Measurements from ENCODE around the gene PABPC1L2A. TPM values are rescaled to one million over a fixed set of nuclear protein-coding genes. Genes with fewer than 3 reads are reported as not detected.
"Not testable (repeated sequence)": the region's sequence is repeated elsewhere in the genome, so short reads cannot be mapped to it uniquely, and the experiment has no call there.

The PABPC1L2A gene
- polyA plus RNA-seq = not detected

DNA sequence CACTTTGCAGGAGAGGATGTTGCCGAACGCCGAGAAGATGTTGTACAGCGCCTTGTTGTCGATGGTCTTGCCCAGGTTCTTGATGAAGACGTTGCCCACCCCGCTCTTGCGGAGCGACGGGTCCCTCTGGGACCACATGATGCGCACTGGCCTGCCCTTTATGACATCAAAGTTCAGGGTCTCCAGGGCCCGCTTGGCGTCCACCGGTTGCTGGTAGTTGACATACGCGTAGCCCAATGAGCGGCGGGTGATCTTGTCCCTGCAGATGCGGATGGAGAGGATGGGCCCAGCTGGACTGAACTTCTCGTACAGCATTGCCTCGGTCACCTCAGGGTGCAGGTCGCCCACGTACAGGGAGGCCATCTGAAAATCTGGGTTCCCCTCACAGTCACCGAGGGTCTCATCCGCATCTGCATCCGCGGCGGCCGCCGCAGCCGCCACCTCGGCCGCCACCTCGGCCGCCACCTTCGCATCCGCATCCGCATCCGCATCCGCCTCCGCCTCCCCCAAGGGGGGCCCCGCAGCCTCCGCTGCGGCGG, at the start of gene PABPC1L2A:
Gene PABPC1L2A, minus strand, starts transcription at position 489 of the 539 bp plus-strand sequence. Its CDS starts 126 bp downstream, at position 363.
- H3K4me1 Mint-ChIP-seq; DNase-seq; H3K27ac Mint-ChIP-seq; H3K9me3 Mint-ChIP-seq; H3K36me3 Mint-ChIP-seq; H3K27me3 Mint-ChIP-seq (ENCODE audit: low read depth in 3 of 3); H3K4me3 Mint-ChIP-seq: not testable (repeated sequence)

DNA sequence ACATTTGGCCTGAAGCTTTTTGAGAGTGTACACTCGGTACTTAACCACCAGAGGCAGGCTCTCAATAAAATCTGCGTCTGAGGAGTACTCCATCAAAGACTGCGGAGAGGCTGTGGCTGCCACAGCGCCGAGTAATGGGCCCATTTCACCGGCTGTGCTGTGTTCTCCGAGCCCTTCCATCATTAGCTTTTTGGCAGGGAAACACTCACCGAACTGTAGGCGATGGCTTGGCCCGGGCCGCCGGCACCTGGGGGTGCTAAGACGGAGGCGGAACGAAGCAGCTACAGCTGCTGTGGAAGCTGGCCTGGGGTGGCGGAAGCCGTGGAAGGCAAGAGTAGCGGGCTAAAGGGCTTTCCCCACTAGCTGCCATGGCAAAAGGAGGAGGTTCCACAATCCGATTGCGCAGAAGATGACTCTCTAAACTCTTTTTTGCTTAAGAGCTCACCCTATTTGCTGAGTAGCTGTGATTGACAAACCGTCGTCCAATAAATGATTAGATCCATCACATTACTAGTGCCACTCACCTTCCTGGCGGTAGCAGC, 48.5 kb upstream of the PABPC1L2A start:
- Mint-ChIP-seq H3K27me3 (ENCODE audit: low read depth in 3 of 3) (peaks cover 0 to 5% (median 4%) of the 10 kb centered on the region in 3 donors), H3K4me3 (peak overlapping the region in 3 of 5 donors; percentile 19 to 44 (median 40)), H3K36me3 (no peaks in the 10 kb centered on the region), H3K4me1 (no peaks in the 10 kb centered on the region), H3K27ac (no peak overlapping the region), H3K9me3 (peaks cover 0 to 5% (median 0%) of the 10 kb centered on the region in 6 donors)
- DNase-seq = peak in 1 of 3 donors; percentile 1

DNA sequence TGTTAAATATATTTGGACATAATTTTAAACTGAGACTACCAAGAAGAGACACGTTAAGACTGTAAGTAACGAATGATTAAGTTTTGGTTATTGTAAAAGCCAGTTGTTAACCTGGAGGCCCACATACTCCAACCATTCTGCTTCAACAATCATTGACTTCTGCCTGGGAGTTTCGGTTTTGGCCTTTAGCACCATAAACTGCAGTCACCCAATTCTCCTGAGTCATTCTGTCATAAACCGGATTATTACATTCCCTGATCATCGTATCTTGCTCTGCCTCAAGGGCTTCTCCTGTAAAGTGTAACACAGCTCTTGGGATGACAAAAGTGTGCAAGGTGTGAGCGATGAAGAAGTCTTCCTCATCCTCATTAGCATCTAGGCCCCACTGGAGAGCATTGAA, 46.9 kb upstream of the PABPC1L2A start:
- Mint-ChIP-seq H3K9me3 (peaks cover 0 to 5% (median 0%) of the 10 kb centered on the region in 6 donors), H3K4me1 (no peaks in the 10 kb centered on the region), H3K36me3 (no peaks in the 10 kb centered on the region), H3K4me3 (no peak overlapping the region), H3K27me3 (ENCODE audit: low read depth in 3 of 3) (peaks cover 0 to 9% (median 4%) of the 10 kb centered on the region in 3 donors), H3K27ac (no peak overlapping the region)
- no peak for DNase-seq

- H3K36me3 Mint-ChIP-seq; H3K27me3 Mint-ChIP-seq (ENCODE audit: low read depth in 3 of 3); H3K4me1 Mint-ChIP-seq; H3K9me3 Mint-ChIP-seq; H3K4me3 Mint-ChIP-seq; H3K27ac Mint-ChIP-seq; DNase-seq: not testable (repeated sequence)
These were observed 20.2 kb upstream of the PABPC1L2A start for GRCh38 chrX:73099505-73099904.

GRCh38 chrX:73086766-73087165, 7.5 kb upstream of the PABPC1L2A start:
- not testable (repeated sequence) for H3K9me3 Mint-ChIP-seq; H3K27me3 Mint-ChIP-seq (ENCODE audit: low read depth in 3 of 3)

GRCh38 chrX:73079884-73080283, 572 bp upstream of the PABPC1L2A start:
- H3K27ac Mint-ChIP-seq; H3K4me3 Mint-ChIP-seq; H3K36me3 Mint-ChIP-seq; H3K27me3 Mint-ChIP-seq (ENCODE audit: low read depth in 3 of 3); H3K4me1 Mint-ChIP-seq; H3K9me3 Mint-ChIP-seq; DNase-seq: not testable (repeated sequence)

More at GRCh38 chrX:73086766-73087165, 7.5 kb upstream of the PABPC1L2A start:
- not testable (repeated sequence) for H3K27ac Mint-ChIP-seq, DNase-seq, H3K4me3 Mint-ChIP-seq, H3K4me1 Mint-ChIP-seq, H3K36me3 Mint-ChIP-seq

DNA sequence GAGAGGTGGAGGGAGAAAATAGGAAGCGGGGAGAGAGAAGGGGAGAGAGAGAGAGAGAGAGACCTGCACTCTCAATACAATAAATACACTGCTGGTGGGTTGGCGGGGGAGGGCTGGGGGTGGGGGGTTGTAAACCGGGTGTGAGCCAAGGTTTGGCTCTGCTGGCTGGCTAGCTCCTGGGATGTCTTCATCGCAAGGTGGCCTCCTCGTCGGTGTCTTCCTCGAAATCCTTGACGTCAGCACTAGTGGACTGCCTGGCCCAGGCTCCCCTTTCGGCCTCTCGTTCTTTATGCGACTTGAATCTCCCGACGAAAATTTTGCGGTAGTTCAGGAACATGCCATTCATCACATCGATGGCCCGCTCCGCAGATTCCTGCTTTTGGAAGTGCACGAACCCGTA, 715 bp downstream of the PABPC1L2A start:
- not testable (repeated sequence) for DNase-seq; H3K4me1 Mint-ChIP-seq; H3K36me3 Mint-ChIP-seq; H3K9me3 Mint-ChIP-seq; H3K4me3 Mint-ChIP-seq; H3K27me3 Mint-ChIP-seq (ENCODE audit: low read depth in 3 of 3); H3K27ac Mint-ChIP-seq

- Mint-ChIP-seq H3K9me3 (peaks cover 0 to 3% (median 0%) of the 10 kb centered on the region in 6 donors), H3K27me3 (ENCODE audit: low read depth in 3 of 3) (peaks cover 3 to 14% (median 7%) of the 10 kb centered on the region in 3 donors), H3K36me3 (no peaks in the 10 kb centered on the region), H3K4me3 (no peak overlapping the region), H3K27ac (no peak overlapping the region), H3K4me1 (no peaks in the 10 kb centered on the region)
- no peak for DNase-seq
These were observed 2.5 kb downstream of the PABPC1L2A start for GRCh38 chrX:73076838-73077237.

GRCh38 chrX:73069365-73070035, 9.8 kb downstream of the PABPC1L2A start:
- no peak overlapping the region for H3K27ac Mint-ChIP-seq
- H3K27me3 Mint-ChIP-seq (ENCODE audit: low read depth in 3 of 3) = peaks cover 0 to 4% (median 2%) of the 10 kb centered on the region in 3 donors
- H3K4me3 Mint-ChIP-seq = no peak overlapping the region
- H3K4me1 Mint-ChIP-seq = no peaks in the 10 kb centered on the region
- DNase-seq = no peak
- H3K9me3 Mint-ChIP-seq = peaks cover 0 to 4% (median under 1%) of the 10 kb centered on the region in 6 donors
- H3K36me3 Mint-ChIP-seq = no peaks in the 10 kb centered on the region

- H3K27ac Mint-ChIP-seq = no peak overlapping the region
- H3K4me3 Mint-ChIP-seq = no peak overlapping the region
- H3K9me3 Mint-ChIP-seq = peaks cover 0 to 4% (median under 1%) of the 10 kb centered on the region in 6 donors
- H3K36me3 Mint-ChIP-seq = no peaks in the 10 kb centered on the region
- no peak for DNase-seq
- H3K27me3 Mint-ChIP-seq (ENCODE audit: low read depth in 3 of 3) = peaks cover 0 to 4% (median 0%) of the 10 kb centered on the region in 3 donors
- H3K4me1 Mint-ChIP-seq = no peaks in the 10 kb centered on the region
These were observed 10.6 kb downstream of the PABPC1L2A start for GRCh38 chrX:73068467-73069364.

DNA sequence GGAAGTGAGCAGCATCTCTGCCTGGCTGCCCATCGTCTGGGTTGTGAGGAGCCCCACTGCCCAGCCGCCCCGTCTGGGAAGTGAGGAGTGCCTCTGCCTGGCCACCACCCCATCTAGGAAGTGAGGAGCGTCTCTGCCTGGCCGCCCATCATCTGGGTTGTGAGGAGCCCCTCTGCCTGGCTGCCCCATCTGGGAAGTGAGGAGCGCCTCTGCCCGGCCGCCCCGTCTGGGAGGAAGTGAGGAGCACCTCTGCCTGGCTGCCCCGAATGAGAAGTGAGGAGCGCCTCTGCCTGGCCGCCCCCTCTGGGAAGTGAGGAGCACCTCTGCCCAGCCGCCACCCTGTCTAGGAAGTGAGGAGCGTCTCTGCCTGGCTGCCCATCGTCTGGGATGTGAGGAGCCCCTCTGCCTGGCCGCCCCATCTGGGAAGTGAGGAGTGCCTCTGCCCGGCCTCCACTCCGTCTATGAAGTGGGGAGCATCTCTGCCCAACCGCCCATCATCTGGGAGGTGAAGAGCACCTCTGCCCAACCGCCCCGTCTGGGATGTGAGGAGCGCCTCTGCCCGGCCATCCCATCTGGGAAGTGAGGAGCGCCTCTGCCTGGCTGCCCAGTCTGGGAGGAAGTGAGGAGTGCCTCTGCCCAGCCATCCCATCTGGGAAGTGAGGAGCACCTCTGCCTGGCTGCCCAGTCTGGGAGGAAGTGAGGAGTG, 11.4 kb downstream of the PABPC1L2A start:
- not testable (repeated sequence) for H3K4me3 Mint-ChIP-seq; H3K4me1 Mint-ChIP-seq; DNase-seq; H3K27me3 Mint-ChIP-seq (ENCODE audit: low read depth in 3 of 3); H3K9me3 Mint-ChIP-seq; H3K27ac Mint-ChIP-seq; H3K36me3 Mint-ChIP-seq

DNA sequence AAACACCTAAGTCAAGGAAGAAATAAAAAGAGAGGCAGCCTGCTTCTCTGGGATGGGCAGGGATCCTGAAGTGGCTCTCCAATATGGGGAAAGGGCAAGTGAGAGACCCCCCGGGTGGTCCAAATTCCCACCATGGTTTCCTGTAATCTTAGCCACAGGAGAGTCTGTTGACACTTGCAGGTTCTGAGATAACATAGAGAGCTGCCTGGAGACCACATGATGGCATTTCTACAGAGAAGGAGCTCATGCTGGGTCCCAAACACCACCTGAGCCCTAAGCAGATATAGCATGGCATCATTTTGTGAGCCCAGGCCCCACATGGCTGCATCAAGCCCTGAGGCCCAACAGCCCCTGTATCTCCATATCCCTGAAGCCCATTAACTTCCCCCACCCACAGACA, 50.4 kb downstream of the PABPC1L2A start:
- H3K27ac Mint-ChIP-seq = no peak overlapping the region
- no peaks in the 10 kb centered on the region for H3K4me1 Mint-ChIP-seq
- H3K36me3 Mint-ChIP-seq = no peaks in the 10 kb centered on the region
- no peak for DNase-seq
- no peak overlapping the region for H3K4me3 Mint-ChIP-seq
- peaks cover 0 to 8% (median 1%) of the 10 kb centered on the region in 3 donors for H3K27me3 Mint-ChIP-seq (ENCODE audit: low read depth in 3 of 3)
- peaks cover 0 to 7% (median under 1%) of the 10 kb centered on the region in 6 donors for H3K9me3 Mint-ChIP-seq
